Left cardiac atrium (tissue), 4 donors: Measurements from ENCODE around the gene KIAA1755. TPM values are rescaled to one million over a fixed set of nuclear protein-coding genes. Genes with fewer than 3 reads are reported as not detected.
A peak's percentile ranks its signal among the peaks of the same experiment; 100 is the strongest.

Experiments
- ATAC-seq, 2 donors: fragments of 200-7000 bp; cut with Tn5 transposase; one replicate each; pipeline ENCODE4 v1.9.1; 2020; ENCODE audit warnings: mild to moderate bottlenecking in 2 of 2, moderate library complexity in 2 of 2
- DNase-seq: peaks from one replicate; pipeline ENCODE4 v3.0.0-alpha.2; 2020
- intact Hi-C, 2 donors: fragments of 100-400 bp; cut with DNase I; formaldehyde crosslinking; loops; one replicate each; pipeline versions ENCODE4 v1.14.1 to v1.15.1; 2022 to 2023
- total RNA-seq, 2 donors: library from RNA; stranded (reverse); fragmentation: NEBNext Ultra II Directional; extraction: Animal tissue kit (Norgen Biotek cat#: 25700); gene quantifications; one replicate each; pipeline ENCODE4 v1.2.1, GENCODE V29; 2021
- donor health status: DM: no; HTN: yes; CAD: no.
- donor health status: DM: no; HTN: yes; CAD: no; lungs with severe emphysema.
- donor health status: DM: yes; HTN: yes; CAD: no.
- donor health status: Dilated cardiomyopathy.

Gene KIAA1755
- total RNA-seq, 2 donors from 2014 or later: 8.0 to 8.1 TPM

- DNase-seq (no peak), ATAC-seq (no peak)
- intact Hi-C loops: loop anchor here in 1 of 2 donors (5.0 kb wide), 1 partner anchor 97 kb away; no protein-coding TSS in a partner anchor
These were observed 35.2 kb downstream of the KIAA1755 start for GRCh38 chr20:38225240-38225899.

- intact Hi-C loops: loop anchor here (5.0 kb wide), 3 partner anchors 52 to 662 kb away; no protein-coding TSS in a partner anchor
- DNase-seq: no peak
- ATAC-seq: no peak
These were observed 36.0 kb downstream of the KIAA1755 start for GRCh38 chr20:38224531-38224930.

- intact Hi-C loops: loop anchor here (2.0 to 5.0 kb wide), 4 partner anchors 51 to 661 kb away; no protein-coding TSS in a partner anchor
- DNase-seq (no peak), ATAC-seq (no peak)
These were observed 36.8 kb downstream of the KIAA1755 start for GRCh38 chr20:38223743-38224100.

- intact Hi-C loops: loop anchor here (2.0 to 5.0 kb wide), 4 partner anchors 51 to 661 kb away; no protein-coding TSS in a partner anchor
- DNase-seq: no peak
- ATAC-seq: no peak
These were observed 37.4 kb downstream of the KIAA1755 start for GRCh38 chr20:38222923-38223742.

GRCh38 chr20:38222231-38222922, 38.2 kb downstream of the KIAA1755 start:
- peak; percentile 73 for DNase-seq
- intact Hi-C loops: loop anchor here (2.0 to 5.0 kb wide), 4 partner anchors 50 to 660 kb away; no protein-coding TSS in a partner anchor
- peak in 1 of 2 donors; percentile 31 for ATAC-seq

- intact Hi-C loops: loop anchor here (5.0 kb wide), 3 partner anchors 49 to 659 kb away; no protein-coding TSS in a partner anchor
- peak; percentile 71 for DNase-seq
- ATAC-seq: peak; percentile 46 to 68
These were observed 39.4 kb downstream of the KIAA1755 start for GRCh38 chr20:38221119-38221589.

- no peak for DNase-seq
- ATAC-seq: no peak
- intact Hi-C loops: loop anchor here (5.0 kb wide), 3 partner anchors 48 to 658 kb away; no protein-coding TSS in a partner anchor
These were observed 39.9 kb downstream of the KIAA1755 start for GRCh38 chr20:38220587-38221118.

- DNase-seq: no peak
- ATAC-seq: no peak
- intact Hi-C loops: loop anchor here in 1 of 2 donors (5.0 to 10.0 kb wide), 2 partner anchors 84 to 157 kb away; no protein-coding TSS in a partner anchor
These were observed 41.3 kb downstream of the KIAA1755 start for GRCh38 chr20:38219006-38219950.

GRCh38 chr20:38218566-38218885, 42.0 kb downstream of the KIAA1755 start:
- DNase-seq: no peak
- ATAC-seq: no peak
- intact Hi-C loops: loop anchor here in 1 of 2 donors (5.0 to 10.0 kb wide), 2 partner anchors 84 to 156 kb away; no protein-coding TSS in a partner anchor

GRCh38 chr20:38217791-38218565, 42.6 kb downstream of the KIAA1755 start:
- intact Hi-C loops: loop anchor here in 1 of 2 donors (5.0 to 10.0 kb wide), 2 partner anchors 83 to 156 kb away; no protein-coding TSS in a partner anchor
- ATAC-seq (peak; percentile 53 to 79), DNase-seq (peak; percentile 82)

GRCh38 chr20:38216746-38217595, 43.6 kb downstream of the KIAA1755 start:
- intact Hi-C loops: loop anchor here in 1 of 2 donors (5.0 to 10.0 kb wide), 2 partner anchors 82 to 155 kb away; no protein-coding TSS in a partner anchor
- ATAC-seq: peak in 1 of 2 donors; percentile 9
- no peak for DNase-seq

GRCh38 chr20:38216201-38216600, 44.3 kb downstream of the KIAA1755 start:
- intact Hi-C loops: loop anchor here in 1 of 2 donors (5.0 to 10.0 kb wide), 2 partner anchors 81 to 154 kb away; no protein-coding TSS in a partner anchor
- ATAC-seq (no peak), DNase-seq (no peak)

- intact Hi-C loops: loop anchor here in 1 of 2 donors (5.0 to 10.0 kb wide), 2 partner anchors 81 to 153 kb away; no protein-coding TSS in a partner anchor
- ATAC-seq: no peak
- peak; percentile 18 for DNase-seq
These were observed 45.0 kb downstream of the KIAA1755 start for GRCh38 chr20:38215194-38216182.
